Hematopoietic multipotent progenitor cell (in vitro differentiated cells): Measurements from ENCODE around the gene PLD1. TPM values are rescaled to one million over a fixed set of nuclear protein-coding genes. Genes with fewer than 3 reads are reported as not detected.
"Not testable (repeated sequence)": the region's sequence is repeated elsewhere in the genome, so short reads cannot be mapped to it uniquely, and the experiment has no call there.

Experiments
- DNase-seq, 3 donors: peaks; one replicate each; pipeline ENCODE4 v3.0.0-alpha.2; 2011 to 2015; ENCODE audit warnings: low read depth in 2 of 3, low spot score in 2 of 3
- total RNA-seq: library from RNA; depleted of rRNA; stranded (reverse); fragments of >200 nt; gene quantifications from one replicate; pipeline ENCODE4 v1.2.3, GENCODE V29; 2012

PLD1 gene, protein sequence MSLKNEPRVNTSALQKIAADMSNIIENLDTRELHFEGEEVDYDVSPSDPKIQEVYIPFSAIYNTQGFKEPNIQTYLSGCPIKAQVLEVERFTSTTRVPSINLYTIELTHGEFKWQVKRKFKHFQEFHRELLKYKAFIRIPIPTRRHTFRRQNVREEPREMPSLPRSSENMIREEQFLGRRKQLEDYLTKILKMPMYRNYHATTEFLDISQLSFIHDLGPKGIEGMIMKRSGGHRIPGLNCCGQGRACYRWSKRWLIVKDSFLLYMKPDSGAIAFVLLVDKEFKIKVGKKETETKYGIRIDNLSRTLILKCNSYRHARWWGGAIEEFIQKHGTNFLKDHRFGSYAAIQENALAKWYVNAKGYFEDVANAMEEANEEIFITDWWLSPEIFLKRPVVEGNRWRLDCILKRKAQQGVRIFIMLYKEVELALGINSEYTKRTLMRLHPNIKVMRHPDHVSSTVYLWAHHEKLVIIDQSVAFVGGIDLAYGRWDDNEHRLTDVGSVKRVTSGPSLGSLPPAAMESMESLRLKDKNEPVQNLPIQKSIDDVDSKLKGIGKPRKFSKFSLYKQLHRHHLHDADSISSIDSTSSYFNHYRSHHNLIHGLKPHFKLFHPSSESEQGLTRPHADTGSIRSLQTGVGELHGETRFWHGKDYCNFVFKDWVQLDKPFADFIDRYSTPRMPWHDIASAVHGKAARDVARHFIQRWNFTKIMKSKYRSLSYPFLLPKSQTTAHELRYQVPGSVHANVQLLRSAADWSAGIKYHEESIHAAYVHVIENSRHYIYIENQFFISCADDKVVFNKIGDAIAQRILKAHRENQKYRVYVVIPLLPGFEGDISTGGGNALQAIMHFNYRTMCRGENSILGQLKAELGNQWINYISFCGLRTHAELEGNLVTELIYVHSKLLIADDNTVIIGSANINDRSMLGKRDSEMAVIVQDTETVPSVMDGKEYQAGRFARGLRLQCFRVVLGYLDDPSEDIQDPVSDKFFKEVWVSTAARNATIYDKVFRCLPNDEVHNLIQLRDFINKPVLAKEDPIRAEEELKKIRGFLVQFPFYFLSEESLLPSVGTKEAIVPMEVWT
- total RNA-seq: 4.8 TPM

DNA sequence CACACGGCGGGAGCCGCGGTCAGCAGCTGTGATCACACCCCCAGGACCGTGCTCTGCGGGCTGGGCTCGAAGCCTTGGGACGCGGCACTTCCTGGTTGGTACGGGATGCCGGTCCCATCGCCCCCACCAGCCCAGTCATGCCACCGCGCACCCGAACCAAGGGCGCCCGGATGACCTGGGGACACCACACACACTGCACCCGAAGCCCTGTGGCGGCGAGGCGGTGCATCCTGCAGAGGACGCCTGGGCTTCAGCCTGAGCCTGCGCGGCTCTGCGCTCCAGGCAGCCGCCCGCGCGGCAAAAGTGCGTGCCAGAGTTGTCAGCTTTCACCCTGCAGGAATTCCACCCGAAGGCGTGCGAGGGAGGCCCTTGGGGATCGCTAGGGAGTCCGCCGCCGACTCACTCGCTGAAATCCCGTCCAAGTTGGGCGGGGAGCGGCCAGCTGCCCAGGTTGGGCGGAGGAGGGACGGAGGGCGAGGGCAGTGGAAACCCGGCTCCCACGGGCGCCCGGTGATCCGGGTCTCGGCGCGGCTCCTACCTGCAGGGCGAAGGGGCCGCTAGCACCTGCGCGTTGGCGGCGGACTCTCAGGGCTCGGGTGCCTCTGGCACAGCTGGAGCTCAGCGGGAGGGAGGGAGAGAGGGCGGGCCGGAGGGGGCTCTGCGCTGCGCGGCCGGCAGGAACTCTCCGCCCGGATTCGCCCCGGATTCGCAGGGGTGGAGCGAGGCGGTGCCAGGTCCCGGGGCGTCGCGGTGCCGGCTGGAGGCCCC lies at the start of gene PLD1:
Gene PLD1 (minus strand): TSS at position 623 of the 768 bp plus-strand sequence. CDS start 72,432 bp downstream, outside the sequence.
- peak in 1 of 3 donors; percentile 56 for DNase-seq

DNA sequence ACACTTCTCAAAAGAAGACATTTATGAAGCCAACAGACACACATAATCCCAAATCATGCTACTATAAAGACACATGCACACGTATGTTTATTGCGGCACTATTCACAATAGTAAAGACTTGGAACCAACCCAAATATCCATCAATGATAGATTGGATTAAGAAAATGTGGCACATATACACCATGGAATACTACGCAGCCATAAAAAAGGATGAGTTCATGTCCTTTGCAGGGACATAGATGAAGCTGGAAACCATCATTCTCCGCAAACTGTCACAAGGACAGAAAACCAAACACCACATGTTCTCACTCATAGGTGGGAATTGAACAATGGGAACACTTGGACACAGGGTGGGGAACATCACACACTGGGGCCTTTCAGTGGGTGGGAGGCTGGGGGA lies 48.5 kb upstream of the PLD1 start:
- DNase-seq: not testable (repeated sequence)

DNA sequence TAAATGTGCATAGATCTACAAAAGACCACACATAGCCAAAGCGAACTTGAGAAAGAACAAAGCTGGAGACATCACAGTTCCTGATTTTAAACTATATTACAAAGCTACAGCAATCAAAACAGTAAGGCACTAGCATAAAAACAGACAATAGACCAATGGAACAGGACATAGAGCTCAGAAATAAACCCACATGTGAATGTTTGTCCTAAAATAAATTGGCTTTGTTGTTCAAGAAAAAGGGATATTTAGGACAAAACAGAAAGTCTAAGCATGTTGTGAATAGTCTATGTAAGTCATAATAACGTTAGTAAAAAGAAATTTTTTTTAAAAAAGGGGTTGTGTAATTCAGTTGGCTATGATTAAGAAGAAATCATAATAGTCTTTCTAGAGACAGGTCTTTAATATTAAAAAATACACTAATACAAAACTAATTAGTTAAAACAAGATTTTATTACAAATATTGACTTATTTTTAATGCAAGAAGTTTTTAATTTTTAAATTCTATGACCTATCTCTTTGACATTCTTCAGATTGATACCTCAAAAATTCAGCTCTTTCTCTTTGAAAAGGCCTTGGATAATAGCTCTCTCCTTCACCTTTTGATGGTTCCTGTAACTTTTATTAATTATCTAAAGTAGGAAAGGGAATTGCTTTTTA lies 44.5 kb upstream of the PLD1 start:
- no peak for DNase-seq

- DNase-seq: no peak
Observed at GRCh38 chr3:171851660-171852058, 41.4 kb upstream of the PLD1 start.

- DNase-seq: peak in 1 of 3 donors; percentile 49
Observed at GRCh38 chr3:171850960-171851659, 40.8 kb upstream of the PLD1 start.

DNA sequence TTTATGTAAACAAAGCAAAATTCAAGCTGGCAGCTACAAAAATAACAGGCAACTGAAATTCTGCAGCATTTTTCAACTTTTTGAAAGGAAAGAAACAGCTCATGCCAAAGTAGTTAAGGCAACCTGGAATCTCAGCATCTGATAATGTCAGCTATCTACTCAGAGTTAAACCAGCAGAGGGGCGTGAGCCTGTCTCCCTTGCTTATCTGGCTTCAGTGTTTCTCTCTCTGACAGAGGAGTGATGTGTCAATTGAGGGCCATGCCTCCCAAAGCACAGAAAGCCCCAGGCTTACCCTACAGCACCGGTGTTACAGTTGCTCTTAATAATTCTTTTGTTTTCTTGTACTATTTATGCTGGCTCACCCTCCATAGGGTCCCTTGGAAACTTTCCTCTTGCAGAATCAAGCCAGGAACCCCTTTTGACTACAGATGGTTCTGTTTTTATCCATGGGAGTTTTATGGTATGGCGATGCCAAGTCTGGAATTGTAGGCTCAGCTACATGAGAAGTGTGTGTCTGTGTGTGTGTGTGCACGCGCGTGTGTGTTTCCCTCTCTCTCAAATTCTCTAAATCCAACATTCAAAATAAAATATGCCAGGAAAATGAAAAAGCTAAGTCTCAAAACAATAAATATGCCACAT lies 40.2 kb upstream of the PLD1 start:
- no peak for DNase-seq

GRCh38 chr3:171849617-171850319 lies 39.5 kb upstream of the PLD1 start:
- DNase-seq: no peak

GRCh38 chr3:171847595-171848259 lies 37.4 kb upstream of the PLD1 start:
- DNase-seq: no peak

DNA sequence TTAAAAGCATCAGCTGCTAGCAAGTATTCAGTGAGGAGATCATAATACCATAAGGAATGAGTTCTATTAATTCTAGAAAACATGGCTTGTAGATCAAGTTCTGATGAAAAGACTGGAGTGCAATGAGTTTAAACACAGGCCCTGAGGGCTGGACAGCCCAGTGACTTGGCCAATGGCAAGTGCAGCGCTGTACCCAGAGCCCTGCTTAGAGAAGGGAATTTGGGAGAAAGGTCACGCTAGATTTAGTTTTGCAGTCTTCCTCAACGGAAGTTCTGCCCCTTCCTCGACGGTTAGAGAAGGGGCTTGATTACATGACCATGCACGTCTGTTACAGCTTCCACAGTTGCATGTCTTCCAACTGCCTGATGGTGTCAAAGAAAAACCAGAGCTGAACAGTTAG lies 36.9 kb upstream of the PLD1 start:
- no peak for DNase-seq

- no peak for DNase-seq
Observed at GRCh38 chr3:171846597-171846996, 36.3 kb upstream of the PLD1 start.

DNA sequence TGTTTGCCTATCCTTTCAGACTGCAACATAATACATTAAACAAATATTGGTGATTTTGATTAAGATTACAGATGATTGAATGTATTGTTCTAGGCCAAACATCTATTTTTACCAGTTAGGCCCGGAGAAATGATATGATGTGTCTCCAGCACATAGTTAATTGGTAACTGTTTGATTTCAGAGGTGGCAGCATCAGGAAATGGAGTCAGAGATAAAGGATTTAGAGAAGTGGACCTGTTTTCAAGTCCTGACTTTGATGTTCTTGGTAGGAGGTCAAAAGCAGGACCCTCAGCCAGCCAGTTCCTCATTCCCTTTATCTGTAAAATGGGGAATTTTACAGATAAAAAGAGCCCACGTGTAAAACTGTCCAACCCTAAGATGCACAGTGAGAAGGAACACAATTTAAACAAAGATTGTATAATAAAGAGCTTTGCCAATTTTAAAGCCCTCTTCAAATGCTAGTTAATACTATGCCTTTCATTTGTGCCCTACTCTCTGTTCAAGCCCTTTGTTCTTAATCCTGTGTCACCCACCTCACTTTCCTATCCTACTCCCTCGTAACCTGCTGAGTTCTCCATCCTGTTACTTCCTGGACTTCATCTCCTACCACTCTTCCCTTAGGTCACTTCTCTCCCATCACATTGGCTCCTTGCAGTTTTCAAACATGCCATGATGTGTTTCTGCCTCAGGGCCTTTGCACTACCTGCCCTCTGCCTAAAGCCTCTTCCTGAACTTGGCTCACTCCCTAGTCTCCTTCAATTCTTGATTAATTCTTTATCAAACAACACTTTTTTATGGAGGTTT lies 35.4 kb upstream of the PLD1 start:
- DNase-seq: no peak

GRCh38 chr3:171844873-171845272 lies 34.6 kb upstream of the PLD1 start:
- DNase-seq: no peak

- DNase-seq: peak in 1 of 3 donors; percentile 56
Observed at GRCh38 chr3:171842864-171843518, 32.7 kb upstream of the PLD1 start, which contains the start of gene TMEM212. TMEM212 (plus strand) TSS chr3:171843349; CDS start chr3:171843384, 35 bp downstream.

DNA sequence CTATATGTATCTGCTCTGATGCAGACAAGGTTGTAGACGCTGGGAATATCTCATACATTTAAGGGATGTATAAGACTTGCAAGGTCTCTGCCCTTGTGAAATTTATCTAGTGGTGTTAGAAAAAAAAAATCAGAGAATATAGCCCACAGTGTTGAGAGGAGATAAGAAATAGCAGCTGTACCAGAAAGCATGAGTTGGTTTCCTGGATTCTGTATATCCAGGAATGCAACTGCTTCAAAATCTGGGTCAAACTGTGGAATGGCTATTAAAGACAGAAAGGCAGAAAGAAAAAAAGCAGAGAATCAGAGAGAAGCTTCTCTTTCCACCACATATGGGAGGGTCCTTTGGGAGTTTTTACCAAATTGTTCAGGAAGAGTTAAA lies 31.3 kb upstream of the PLD1 start:
- peak in 1 of 3 donors; percentile 28 for DNase-seq

DNA sequence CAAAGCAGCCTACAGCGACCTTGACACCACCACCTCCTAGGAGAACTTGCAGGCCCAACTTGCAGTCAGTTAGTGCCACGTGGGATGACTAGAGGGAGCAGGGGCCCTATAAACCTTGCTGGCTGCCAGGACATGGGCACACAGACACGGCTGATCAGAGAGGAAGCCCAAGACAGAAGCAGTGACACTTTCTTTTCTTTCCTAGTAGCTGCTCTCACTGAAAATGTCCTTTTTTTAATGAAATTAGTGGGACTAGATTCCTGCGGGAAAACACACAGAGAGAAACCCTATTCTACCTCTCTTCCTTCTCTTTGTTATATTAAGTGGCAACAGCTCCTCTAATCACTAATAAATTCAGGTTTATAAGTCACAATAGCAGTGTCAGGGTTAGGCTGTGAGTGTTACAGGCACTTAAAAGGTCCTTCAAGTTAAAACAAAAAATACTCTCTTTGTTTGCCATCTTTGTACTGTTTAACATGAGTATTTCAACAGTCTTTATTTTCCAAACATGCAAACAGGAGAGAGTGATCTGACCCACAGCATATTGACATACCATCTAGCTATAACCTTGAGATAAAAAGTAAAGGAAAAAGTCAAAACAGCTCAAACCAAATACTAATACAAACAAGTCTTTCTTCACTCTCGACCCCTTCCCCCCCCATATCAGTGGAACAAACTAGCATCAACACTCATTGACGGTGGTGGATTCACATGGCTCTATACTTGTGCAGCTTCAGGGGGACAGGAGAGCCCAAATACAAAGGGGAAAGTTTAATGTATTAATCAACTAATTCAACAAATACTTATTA lies 30.7 kb upstream of the PLD1 start:
- no peak for DNase-seq

- no peak for DNase-seq
Observed at GRCh38 chr3:171840445-171840810, 30.1 kb upstream of the PLD1 start.
